A549 (cell line): ENCODE measurements around the gene GRID1. TPM values are rescaled to one million over a fixed set of nuclear protein-coding genes. Genes with fewer than 3 reads are reported as not detected.

Experiments
- ATAC-seq, 2 experiments: fragments of 200-7000 bp in 1 of 2; fragments of >200 bp in 1 of 2; cut with Nextera tagmentation in 1 of 2; cut with Tn5 transposase in 1 of 2; 3 replicates each; pipeline versions ENCODE4 v1.8.0 to v1.9.1; 2018 to 2020; ENCODE audit warnings: mild to moderate bottlenecking in 1 of 2, moderate library complexity in 1 of 2
- CTCF ChIA-PET: fragments of 300-600 bp; sonication (Branson Sonifier 250); formaldehyde crosslinking; extraction: SDS; loops from one replicate; lab custom pipeline; 2021; ENCODE audit warnings: antibody characterized with exemption, inconsistent platforms; lab: Yijun Ruan, JAX
- POLR2A ChIA-PET: fragments of 350-600 bp; formaldehyde crosslinking; extraction: SDS; loops from one replicate; lab custom pipeline; 2021; ENCODE audit warnings: antibody characterized with exemption, inconsistent platforms; lab: Yijun Ruan, JAX
- DNase-seq, 2 experiments: peaks; one replicate each; pipeline versions ENCODE4 v3.0.0 to v3.0.0-alpha.2; 2011 to 2016; ENCODE audit warnings: low read depth in 1 of 2, low spot score in 1 of 2
- FAIRE-seq: peaks from 2 replicates; lab custom pipeline; 2011; peaks lifted over from hg19 to GRCh38; lab: Jason Lieb, UNC
- H3K27ac ChIP-seq, 2 experiments: fragments of >200 bp; sonication (Bioruptor Twin); formaldehyde crosslinking; 3 replicates each; pipeline ENCODE4 v1.5.1; 2016 to 2017
- H3K4me1 ChIP-seq: fragments of >200 bp; sonication (Bioruptor Twin); formaldehyde crosslinking; 3 replicates; pipeline ENCODE4 v1.6.1; 2016
- H3K4me2 ChIP-seq: fragments of >200 bp; sonication (Bioruptor Twin); formaldehyde crosslinking; 3 replicates; pipeline ENCODE4 v1.6.1; 2016
- H3K4me3 ChIP-seq: fragments of >200 bp; sonication (Bioruptor Twin); formaldehyde crosslinking; 3 replicates; pipeline ENCODE4 v1.5.1; 2016
- H3K9me3 ChIP-seq: fragments of >200 bp; sonication (Bioruptor Twin); formaldehyde crosslinking; 3 replicates; pipeline ENCODE4 v1.6.1; 2016
- ATOH8 ChIP-seq: fragments of 250-450 bp; sonication (Bioruptor Pico); IDR thresholded peaks from 2 replicates; pipeline ENCODE4 v1.5.0; 2020; ENCODE audit warnings: low read depth, mild to moderate bottlenecking, moderate library complexity
- CBX2 ChIP-seq: fragments of 200-600 bp; sonication (generic); IDR thresholded peaks from 2 replicates; pipeline ENCODE4 v1.6.1; 2016; ENCODE audit warnings: low read depth, mild to moderate bottlenecking, borderline replicate concordance
- CBX8 ChIP-seq: fragments of 200-600 bp; sonication (generic); IDR thresholded peaks from 2 replicates; pipeline ENCODE4 v1.6.1; 2016
- CEBPB ChIP-seq, 2 experiments: fragments of >200 bp in 1 of 2; sonication (Bioruptor Twin) in 1 of 2; formaldehyde crosslinking in 1 of 2; IDR thresholded peaks; 2 replicates each; pipeline ENCODE4 v1.6.1; 2012 to 2016
- EHMT2 ChIP-seq: fragments of 200-600 bp; sonication (generic); IDR thresholded peaks from 2 replicates; pipeline ENCODE4 v1.6.1; 2016; ENCODE audit warnings: antibody characterized with exemption, low read depth, mild to moderate bottlenecking, moderate library complexity
- HDAC2 ChIP-seq: fragments of 200-600 bp; sonication (generic); IDR thresholded peaks from 2 replicates; pipeline ENCODE4 v1.6.1; 2016
- HEYL ChIP-seq: fragments of 250-450 bp; sonication (Bioruptor Pico); IDR thresholded peaks from 2 replicates; pipeline ENCODE4 v1.8.0; 2021; ENCODE audit warnings: mild to moderate bottlenecking, moderate library complexity
- HOXB13 ChIP-seq: fragments of 250-450 bp; sonication (Bioruptor Pico); IDR thresholded peaks from 2 replicates; pipeline ENCODE4 v1.5.0; 2020; ENCODE audit warnings: low read depth, mild to moderate bottlenecking, moderate library complexity
- HOXB5 ChIP-seq: fragments of 250-450 bp; sonication (Bioruptor Pico); IDR thresholded peaks from 2 replicates; pipeline ENCODE4 v1.5.0; 2020; ENCODE audit warnings: mild to moderate bottlenecking, moderate library complexity
- JUN ChIP-seq, 2 experiments: fragments of >200 bp; sonication (Bioruptor Twin); formaldehyde crosslinking; IDR thresholded peaks; 2 replicates in 1 of 2; 3 replicates in 1 of 2; pipeline ENCODE4 v1.6.1; 2016 to 2017
- JUNB ChIP-seq: fragments of >200 bp; sonication (Bioruptor Twin); formaldehyde crosslinking; IDR thresholded peaks from 2 replicates; pipeline ENCODE4 v1.6.1; 2016
- KDM5A ChIP-seq: fragments of 200-600 bp; sonication (generic); IDR thresholded peaks from 2 replicates; pipeline ENCODE4 v1.6.1; 2016; ENCODE audit warnings: antibody characterized with exemption, mild to moderate bottlenecking
- MAFK ChIP-seq: fragments of 450-650 bp; IDR thresholded peaks from 2 replicates; pipeline ENCODE4 v1.6.1; 2014; ENCODE audit not compliant: partially characterized antibody
- MYC ChIP-seq: IDR thresholded peaks from 2 replicates; pipeline ENCODE4 v1.6.1; 2012; ENCODE audit warnings: mild to moderate bottlenecking, inconsistent platforms, low read length, improper control_type of control experiment, borderline replicate concordance
- NPAS2 ChIP-seq: fragments of 250-450 bp; sonication (Bioruptor Pico); IDR thresholded peaks from 2 replicates; pipeline ENCODE4 v1.8.0; 2022; ENCODE audit warnings: mild to moderate bottlenecking, moderate library complexity, borderline replicate concordance
- RARB ChIP-seq: fragments of 250-450 bp; sonication (Bioruptor Pico); IDR thresholded peaks from 2 replicates; pipeline ENCODE4 v1.8.0; 2021; ENCODE audit warnings: mild to moderate bottlenecking, moderate library complexity
- RCOR1 ChIP-seq: fragments of 150-350 bp; IDR thresholded peaks from 2 replicates; pipeline ENCODE4 v1.6.1; 2014; ENCODE audit warnings: antibody characterized with exemption, low read length, low read depth
- RNF2 ChIP-seq: fragments of 200-600 bp; sonication (generic); IDR thresholded peaks from 2 replicates; pipeline ENCODE4 v1.6.1; 2016; ENCODE audit warnings: low read depth, mild to moderate bottlenecking, antibody characterized with exemption, moderate library complexity, borderline replicate concordance
- SMC3 ChIP-seq: fragments of >200 bp; sonication (Bioruptor Twin); formaldehyde crosslinking; IDR thresholded peaks from 3 replicates; pipeline ENCODE4 v1.6.1; 2018; ENCODE audit warnings: inconsistent platforms
- SREBF2 ChIP-seq: fragments of 450-650 bp; IDR thresholded peaks from 2 replicates; pipeline ENCODE4 v1.6.1; 2014; ENCODE audit warnings: mild to moderate bottlenecking, moderate library complexity
- ZC3H11A ChIP-seq: fragments of 450-650 bp; IDR thresholded peaks from 2 replicates; pipeline ENCODE4 v1.6.1; 2014; ENCODE audit warnings: antibody characterized with exemption, mild to moderate bottlenecking
- ZFP36 ChIP-seq: fragments of 450-650 bp; IDR thresholded peaks from 2 replicates; pipeline ENCODE4 v1.6.1; 2014; ENCODE audit warnings: borderline replicate concordance; ENCODE audit not compliant: partially characterized antibody
- ZSCAN20 ChIP-seq: fragments of 250-450 bp; sonication (Bioruptor Pico); IDR thresholded peaks from 2 replicates; pipeline ENCODE4 v1.8.0; 2022; ENCODE audit warnings: mild to moderate bottlenecking, moderate library complexity
- WGBS: methylation state at CpG from one replicate; pipeline ENCODE4 v1.1.6; 2017; ENCODE audit errors: missing lambda C conversion rate; 5-methylcytosine and 5-hydroxymethylcytosine counted together
- polyA plus RNA-seq, 4 experiments: library from polyadenylated mRNA; depleted of rRNA in 3 of 4; stranded (reverse); fragments of >200 nt; fragmentation: RNase III in 1 of 4; extraction: RNeasy Plus Mini Kit Qiagen cat#74134 plus additional on column Dnase treatment in 1 of 4; gene quantifications; 2 replicates in 3 of 4; 3 replicates in 1 of 4; pipeline ENCODE4 v1.2.3, GENCODE V29; 2011 to 2017
- TF ChIP-seq, protein P1 (sequence below): fragments of 200-600 bp; sonication (generic); IDR thresholded peaks from 2 replicates; pipeline ENCODE4 v1.6.1; 2016; ENCODE audit warnings: antibody characterized with exemption, mild to moderate bottlenecking, moderate library complexity
- TF ChIP-seq, protein P2 (sequence below): fragments of >200 bp; sonication (Bioruptor Twin); formaldehyde crosslinking; IDR thresholded peaks from 2 replicates; pipeline ENCODE4 v1.6.1; 2016
- TF ChIP-seq, protein P3 (sequence below): IDR thresholded peaks from 2 replicates; pipeline ENCODE4 v1.6.1; 2012
- TF ChIP-seq, protein P4 (sequence below): fragments of 250-450 bp; sonication (Bioruptor Pico); IDR thresholded peaks from 2 replicates; pipeline ENCODE4 v1.5.0; 2021; ENCODE audit warnings: mild to moderate bottlenecking, moderate library complexity, borderline replicate concordance

The GRID1 gene
- polyA plus RNA-seq, 2 of the 4 experiments (the other 2 are of a cell fraction): 0.14 to 0.30 TPM

DNA sequence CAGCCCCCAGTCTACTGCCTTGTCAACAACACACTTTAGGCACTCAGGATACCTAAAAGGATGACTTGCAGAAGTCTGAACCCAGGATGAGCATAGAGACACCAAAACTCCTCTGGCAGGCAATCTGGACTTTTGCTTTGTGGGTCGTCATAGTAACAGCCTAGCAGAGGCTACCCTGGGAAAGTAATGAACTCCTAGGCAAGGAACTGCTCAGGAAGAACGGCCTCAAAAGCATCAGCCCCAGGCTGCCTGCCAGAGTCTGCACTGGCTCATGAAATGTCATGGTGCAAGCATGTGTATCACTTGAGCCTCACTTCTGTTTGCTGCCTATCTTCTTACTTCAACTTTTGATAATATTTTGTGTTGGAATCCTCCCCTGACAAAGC, 715.1 kb downstream of the GRID1 start:
- Histone ChIP-seq H3K4me3 (no peak overlapping the region), H3K4me1 (peaks cover 2% of the 10 kb centered on the region; the same call in 1 of the 3 replicates), H3K4me2 (no peak overlapping the region), H3K27ac (no peak overlapping the region), H3K9me3 (no peaks in the 10 kb centered on the region)
- DNase-seq (no peak), ATAC-seq (no peak), FAIRE-seq (no peak)
- 77% methylated on average over 2 of the region's 2 CpGs for WGBS
- CTCF ChIA-PET: interaction anchor here (0.9 kb wide), 1 partner anchor 23 kb away, joined by 3 read pairs; no protein-coding TSS in a partner anchor
- POLR2A ChIA-PET: no interaction called here
- TF ChIP-seq CBX2: no peak
- TF ChIP-seq, all 56 proteins: peak for 0

DNA sequence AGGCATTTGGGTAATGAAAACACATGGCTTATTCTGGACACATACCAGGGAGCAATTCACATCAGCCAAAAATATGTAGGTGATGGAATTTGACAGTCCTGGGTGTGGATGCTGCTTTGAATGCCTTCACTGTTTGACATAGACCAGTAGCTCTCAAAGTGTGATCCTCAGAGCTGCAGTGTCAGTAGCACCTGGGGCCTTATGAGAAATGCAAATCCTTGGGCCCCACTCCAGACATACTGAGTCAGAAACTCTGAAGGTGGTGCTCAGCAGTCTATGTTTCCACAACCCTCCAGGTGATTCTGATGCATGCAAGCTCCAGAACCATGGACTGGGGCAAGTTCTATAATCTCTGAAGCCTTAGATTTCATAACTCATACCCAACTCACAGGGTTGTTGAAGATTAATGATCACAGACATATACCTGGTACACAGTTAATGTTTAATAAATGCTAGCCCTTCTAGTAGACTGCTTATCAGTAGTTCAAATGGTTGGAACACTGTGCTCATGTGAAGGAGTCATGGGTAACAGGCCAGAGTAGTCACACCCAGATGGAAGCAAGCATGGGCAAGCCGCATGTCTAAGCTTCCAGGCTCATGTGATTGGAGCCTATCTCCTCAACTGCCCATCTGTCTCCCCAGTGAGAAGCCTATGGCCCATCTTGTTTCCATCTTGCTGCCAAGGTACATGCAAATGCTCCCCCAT, 715.7 kb downstream of the GRID1 start:
- no peak overlapping the region for H3K4me2 ChIP-seq
- DNase-seq: no peak
- ChIA-PET CTCF (interaction anchor here (0.9 kb wide), 1 partner anchor 24 kb away, joined by 3 read pairs; no protein-coding TSS in a partner anchor), POLR2A (no interaction called here)
- TF ChIP-seq RNF2: no peak
- TF ChIP-seq CBX8: no peak
- no peak for TF ChIP-seq HOXB13
- TF ChIP-seq, protein P1, sequence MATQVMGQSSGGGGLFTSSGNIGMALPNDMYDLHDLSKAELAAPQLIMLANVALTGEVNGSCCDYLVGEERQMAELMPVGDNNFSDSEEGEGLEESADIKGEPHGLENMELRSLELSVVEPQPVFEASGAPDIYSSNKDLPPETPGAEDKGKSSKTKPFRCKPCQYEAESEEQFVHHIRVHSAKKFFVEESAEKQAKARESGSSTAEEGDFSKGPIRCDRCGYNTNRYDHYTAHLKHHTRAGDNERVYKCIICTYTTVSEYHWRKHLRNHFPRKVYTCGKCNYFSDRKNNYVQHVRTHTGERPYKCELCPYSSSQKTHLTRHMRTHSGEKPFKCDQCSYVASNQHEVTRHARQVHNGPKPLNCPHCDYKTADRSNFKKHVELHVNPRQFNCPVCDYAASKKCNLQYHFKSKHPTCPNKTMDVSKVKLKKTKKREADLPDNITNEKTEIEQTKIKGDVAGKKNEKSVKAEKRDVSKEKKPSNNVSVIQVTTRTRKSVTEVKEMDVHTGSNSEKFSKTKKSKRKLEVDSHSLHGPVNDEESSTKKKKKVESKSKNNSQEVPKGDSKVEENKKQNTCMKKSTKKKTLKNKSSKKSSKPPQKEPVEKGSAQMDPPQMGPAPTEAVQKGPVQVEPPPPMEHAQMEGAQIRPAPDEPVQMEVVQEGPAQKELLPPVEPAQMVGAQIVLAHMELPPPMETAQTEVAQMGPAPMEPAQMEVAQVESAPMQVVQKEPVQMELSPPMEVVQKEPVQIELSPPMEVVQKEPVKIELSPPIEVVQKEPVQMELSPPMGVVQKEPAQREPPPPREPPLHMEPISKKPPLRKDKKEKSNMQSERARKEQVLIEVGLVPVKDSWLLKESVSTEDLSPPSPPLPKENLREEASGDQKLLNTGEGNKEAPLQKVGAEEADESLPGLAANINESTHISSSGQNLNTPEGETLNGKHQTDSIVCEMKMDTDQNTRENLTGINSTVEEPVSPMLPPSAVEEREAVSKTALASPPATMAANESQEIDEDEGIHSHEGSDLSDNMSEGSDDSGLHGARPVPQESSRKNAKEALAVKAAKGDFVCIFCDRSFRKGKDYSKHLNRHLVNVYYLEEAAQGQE: no peak
- TF ChIP-seq HEYL (CRISPR knock-in tag): no peak
- TF ChIP-seq KDM5A: no peak
- no peak for TF ChIP-seq SREBF2
- TF ChIP-seq MYC: no peak
- TF ChIP-seq RARB (CRISPR knock-in tag): no peak
- TF ChIP-seq NPAS2 (CRISPR knock-in tag): no peak
- no peak for TF ChIP-seq SMC3
- TF ChIP-seq EHMT2: no peak
- no peak for TF ChIP-seq RCOR1
- TF ChIP-seq JUN (IDR thresholded peaks at IDR 0.05): no peak
- TF ChIP-seq ZSCAN20 (CRISPR knock-in tag): no peak
- no peak for TF ChIP-seq JUNB
- no peak for TF ChIP-seq HOXB5 (CRISPR knock-in tag)
- TF ChIP-seq HDAC2: no peak
- TF ChIP-seq, protein P2, sequence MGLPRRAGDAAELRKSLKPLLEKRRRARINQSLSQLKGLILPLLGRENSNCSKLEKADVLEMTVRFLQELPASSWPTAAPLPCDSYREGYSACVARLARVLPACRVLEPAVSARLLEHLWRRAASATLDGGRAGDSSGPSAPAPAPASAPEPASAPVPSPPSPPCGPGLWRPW: no peak
- TF ChIP-seq MAFK: no peak
- TF ChIP-seq, all 56 proteins: peak for 0
- Histone ChIP-seq H3K4me3 (no peak overlapping the region), H3K9me3 (no peaks in the 10 kb centered on the region), H3K27ac (no peak overlapping the region), H3K4me1 (peaks cover 7% of the 10 kb centered on the region; the same call in 1 of the 3 replicates)
- FAIRE-seq: no peak
- 100% methylated on average over 1 of the region's 1 CpG for WGBS
- no peak for ATAC-seq

- H3K4me2 ChIP-seq: no peak overlapping the region
- POLR2A ChIA-PET: no interaction called here
- 81% methylated on average over 4 of the region's 4 CpGs for WGBS
- ATAC-seq (no peak), DNase-seq (no peak), FAIRE-seq (no peak)
- CTCF ChIA-PET: no interaction called here
- no peaks in the 10 kb centered on the region for H3K9me3 ChIP-seq
- no peak overlapping the region for H3K4me3 ChIP-seq
- H3K27ac ChIP-seq: no peak overlapping the region; a peak in 1 of 6 replicates
- peaks cover 16% of the 10 kb centered on the region for H3K4me1 ChIP-seq
- TF ChIP-seq RNF2 (no peak), ZFP36 (no peak), CEBPB (IDR thresholded peaks at IDR 0.05) (no peak), RCOR1 (no peak), HOXB13 (no peak), JUN (IDR thresholded peaks at IDR 0.05) (no peak), ZC3H11A (no peak), ATOH8 (CRISPR knock-in tag) (no peak)
- TF ChIP-seq, protein P3, sequence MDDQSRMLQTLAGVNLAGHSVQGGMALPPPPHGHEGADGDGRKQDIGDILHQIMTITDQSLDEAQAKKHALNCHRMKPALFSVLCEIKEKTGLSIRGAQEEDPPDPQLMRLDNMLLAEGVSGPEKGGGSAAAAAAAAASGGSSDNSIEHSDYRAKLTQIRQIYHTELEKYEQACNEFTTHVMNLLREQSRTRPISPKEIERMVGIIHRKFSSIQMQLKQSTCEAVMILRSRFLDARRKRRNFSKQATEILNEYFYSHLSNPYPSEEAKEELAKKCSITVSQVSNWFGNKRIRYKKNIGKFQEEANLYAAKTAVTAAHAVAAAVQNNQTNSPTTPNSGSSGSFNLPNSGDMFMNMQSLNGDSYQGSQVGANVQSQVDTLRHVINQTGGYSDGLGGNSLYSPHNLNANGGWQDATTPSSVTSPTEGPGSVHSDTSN: no peak
- TF ChIP-seq, protein P2: no peak
- TF ChIP-seq, protein P4, sequence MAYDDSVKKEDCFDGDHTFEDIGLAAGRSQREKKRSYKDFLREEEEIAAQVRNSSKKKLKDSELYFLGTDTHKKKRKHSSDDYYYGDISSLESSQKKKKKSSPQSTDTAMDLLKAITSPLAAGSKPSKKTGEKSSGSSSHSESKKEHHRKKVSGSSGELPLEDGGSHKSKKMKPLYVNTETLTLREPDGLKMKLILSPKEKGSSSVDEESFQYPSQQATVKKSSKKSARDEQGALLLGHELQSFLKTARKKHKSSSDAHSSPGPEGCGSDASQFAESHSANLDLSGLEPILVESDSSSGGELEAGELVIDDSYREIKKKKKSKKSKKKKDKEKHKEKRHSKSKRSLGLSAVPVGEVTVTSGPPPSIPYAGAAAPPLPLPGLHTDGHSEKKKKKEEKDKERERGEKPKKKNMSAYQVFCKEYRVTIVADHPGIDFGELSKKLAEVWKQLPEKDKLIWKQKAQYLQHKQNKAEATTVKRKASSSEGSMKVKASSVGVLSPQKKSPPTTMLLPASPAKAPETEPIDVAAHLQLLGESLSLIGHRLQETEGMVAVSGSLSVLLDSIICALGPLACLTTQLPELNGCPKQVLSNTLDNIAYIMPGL (CRISPR knock-in tag): no peak
These were observed 717.1 kb downstream of the GRID1 start for GRCh38 chr10:85649461-85649860.
